Measurements from ENCODE around the gene PNPLA8. TPM values are rescaled to one million over a fixed set of nuclear protein-coding genes. Genes with fewer than 3 reads are reported as not detected.

PNPLA8 gene
- total RNA-seq, 1 donor from 2014 or later, result 18.0 TPM

DNA sequence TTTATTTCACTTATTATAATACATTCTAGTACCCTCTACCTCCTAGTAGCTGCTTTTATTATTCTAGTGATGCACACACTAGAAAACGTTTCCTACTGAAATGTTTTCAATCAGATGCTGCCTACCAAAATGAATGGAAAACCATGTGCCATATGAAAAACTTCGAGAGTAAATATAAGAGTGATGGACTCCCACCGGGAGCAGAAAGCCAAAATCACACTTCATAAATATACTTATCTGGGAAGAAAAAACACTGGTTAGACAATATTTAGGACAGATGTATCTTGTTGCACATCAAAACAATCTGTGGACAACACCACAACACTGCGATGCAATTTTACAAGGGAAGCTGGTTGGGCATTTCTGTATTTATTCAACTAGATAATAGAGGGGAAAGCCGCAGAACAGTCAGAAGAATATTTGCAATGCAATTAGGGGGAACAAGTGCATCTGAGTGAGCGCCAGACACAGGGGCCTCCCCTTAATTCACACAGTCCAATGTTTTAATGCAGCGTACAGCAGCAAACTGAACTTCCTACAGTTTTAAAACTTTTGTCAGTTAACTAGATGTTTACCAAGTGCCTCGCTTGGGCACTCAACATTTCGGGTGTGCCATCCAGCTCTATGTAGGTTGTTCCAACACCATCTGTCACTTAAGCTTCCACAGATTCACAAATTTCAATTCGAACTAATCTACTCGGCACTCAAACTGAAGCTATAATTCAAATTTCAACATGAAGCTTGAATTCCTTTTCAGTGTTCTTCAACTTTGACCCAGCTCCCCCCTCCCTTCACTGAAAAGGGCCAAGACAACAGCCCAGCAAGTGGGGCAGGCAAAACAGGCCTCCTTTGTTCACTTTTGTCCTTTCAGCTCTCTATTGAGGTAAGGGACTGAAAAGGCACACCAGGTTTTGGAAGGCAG is 77.1 kb downstream of the PNPLA8 start:
- Mint-ChIP-seq H3K4me3 (no peak overlapping the region), H3K36me3 (no peaks in the 10 kb centered on the region), H3K27ac (no peak overlapping the region), H3K9me3 (no peaks in the 10 kb centered on the region), H3K4me1 (no peaks in the 10 kb centered on the region), H3K27me3 (ENCODE audit: low read depth) (peaks cover 64% of the 10 kb centered on the region)
- no peak for DNase-seq (ENCODE audit: low spot score in 2 of 2, unreplicated experiment in 2 of 2)
- TF ChIP-seq, protein P1, sequence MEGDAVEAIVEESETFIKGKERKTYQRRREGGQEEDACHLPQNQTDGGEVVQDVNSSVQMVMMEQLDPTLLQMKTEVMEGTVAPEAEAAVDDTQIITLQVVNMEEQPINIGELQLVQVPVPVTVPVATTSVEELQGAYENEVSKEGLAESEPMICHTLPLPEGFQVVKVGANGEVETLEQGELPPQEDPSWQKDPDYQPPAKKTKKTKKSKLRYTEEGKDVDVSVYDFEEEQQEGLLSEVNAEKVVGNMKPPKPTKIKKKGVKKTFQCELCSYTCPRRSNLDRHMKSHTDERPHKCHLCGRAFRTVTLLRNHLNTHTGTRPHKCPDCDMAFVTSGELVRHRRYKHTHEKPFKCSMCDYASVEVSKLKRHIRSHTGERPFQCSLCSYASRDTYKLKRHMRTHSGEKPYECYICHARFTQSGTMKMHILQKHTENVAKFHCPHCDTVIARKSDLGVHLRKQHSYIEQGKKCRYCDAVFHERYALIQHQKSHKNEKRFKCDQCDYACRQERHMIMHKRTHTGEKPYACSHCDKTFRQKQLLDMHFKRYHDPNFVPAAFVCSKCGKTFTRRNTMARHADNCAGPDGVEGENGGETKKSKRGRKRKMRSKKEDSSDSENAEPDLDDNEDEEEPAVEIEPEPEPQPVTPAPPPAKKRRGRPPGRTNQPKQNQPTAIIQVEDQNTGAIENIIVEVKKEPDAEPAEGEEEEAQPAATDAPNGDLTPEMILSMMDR (IDR thresholded peaks at IDR 0.05; ENCODE audit: unreplicated experiment), result no peak

DNA sequence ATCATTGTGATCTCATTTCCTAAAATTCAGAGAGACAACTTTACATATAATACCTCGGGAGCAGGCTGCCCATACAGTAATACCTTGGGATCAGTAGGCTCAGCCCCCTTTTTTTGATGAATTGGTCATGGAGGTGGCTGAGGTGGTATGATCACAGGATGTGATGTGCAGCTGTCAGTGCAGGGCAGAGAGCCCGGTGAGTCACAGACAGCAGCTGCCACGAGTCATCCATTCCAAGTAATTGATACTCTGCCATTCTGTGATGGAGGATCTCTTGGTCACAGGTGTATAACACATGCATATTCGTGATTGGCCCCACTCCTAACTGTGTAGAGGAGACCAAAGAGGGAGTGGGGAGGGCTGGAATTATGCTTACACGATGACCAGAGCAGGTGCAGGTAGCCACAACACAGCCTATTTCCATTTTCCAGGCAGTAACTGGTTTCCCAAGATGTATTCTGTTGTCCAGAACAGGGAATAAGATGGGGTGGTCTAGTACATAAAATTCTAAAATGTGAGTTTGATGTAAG is 83.8 kb downstream of the PNPLA8 start:
- TF ChIP-seq, protein P1 (IDR thresholded peaks at IDR 0.05; ENCODE audit: unreplicated experiment), result no peak
- Mint-ChIP-seq H3K36me3 (no peaks in the 10 kb centered on the region), H3K4me1 (no peaks in the 10 kb centered on the region), H3K27ac (no peak overlapping the region), H3K4me3 (no peak overlapping the region), H3K9me3 (no peaks in the 10 kb centered on the region), H3K27me3 (ENCODE audit: low read depth) (peaks cover 16% of the 10 kb centered on the region)
- DNase-seq (ENCODE audit: low spot score in 2 of 2, unreplicated experiment in 2 of 2), result no peak

DNA sequence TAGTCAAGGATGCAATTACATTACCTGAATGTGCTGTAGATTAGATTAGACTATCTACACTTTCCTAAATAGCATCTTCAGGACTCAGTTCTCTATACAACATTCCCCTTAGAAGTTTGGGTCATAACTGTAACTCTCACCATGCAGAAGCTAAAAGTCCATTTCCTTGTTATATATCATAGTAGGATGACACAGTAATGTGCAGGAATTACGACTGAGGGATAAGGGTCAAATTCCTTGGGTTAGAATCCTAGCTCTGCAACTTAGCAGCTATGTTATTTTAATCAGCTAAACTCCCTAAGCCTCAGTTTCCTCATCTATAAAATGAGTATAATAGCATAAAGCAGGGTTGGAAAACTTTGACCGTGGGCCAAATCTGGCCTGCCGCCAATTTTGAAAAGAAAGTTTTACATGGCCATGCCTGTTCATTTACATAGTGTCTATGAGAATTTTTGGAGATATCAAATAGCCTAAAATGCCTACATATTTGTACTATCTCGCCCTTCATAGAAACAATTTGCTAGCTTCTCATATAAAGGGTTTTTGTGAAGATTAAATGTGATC is 84.5 kb downstream of the PNPLA8 start:
- no peak overlapping the region for H3K4me3 Mint-ChIP-seq
- H3K36me3 Mint-ChIP-seq, result no peaks in the 10 kb centered on the region
- H3K9me3 Mint-ChIP-seq, result peaks cover 4% of the 10 kb centered on the region
- H3K27me3 Mint-ChIP-seq (ENCODE audit: low read depth), result peaks cover 11% of the 10 kb centered on the region
- no peak for DNase-seq (ENCODE audit: low spot score in 2 of 2, unreplicated experiment in 2 of 2)
- no peak overlapping the region for H3K27ac Mint-ChIP-seq
- TF ChIP-seq, protein P1 (IDR thresholded peaks at IDR 0.05; ENCODE audit: unreplicated experiment), result no peak
- no peaks in the 10 kb centered on the region for H3K4me1 Mint-ChIP-seq

DNA sequence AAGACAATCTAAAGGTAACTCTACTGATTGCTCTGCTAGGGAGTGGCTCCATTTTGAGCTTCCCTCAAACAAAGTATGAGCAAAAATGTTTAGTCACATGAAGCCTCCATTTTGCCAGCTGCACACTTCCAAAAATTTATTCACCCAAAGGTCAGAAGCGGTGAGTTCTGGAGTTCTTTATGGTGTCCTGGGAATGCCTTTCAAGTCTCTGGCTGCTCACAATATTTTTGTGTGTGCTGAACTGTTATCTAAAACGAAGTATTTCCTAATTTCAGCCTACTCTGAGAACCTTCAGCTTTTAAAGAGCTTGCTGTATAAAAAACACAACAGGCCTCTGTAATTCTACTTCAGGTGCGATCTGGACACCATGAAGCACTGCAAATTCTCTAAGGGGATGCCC is 85.3 kb downstream of the PNPLA8 start:
- TF ChIP-seq, protein P1 (IDR thresholded peaks at IDR 0.05; ENCODE audit: unreplicated experiment), result no peak
- DNase-seq (ENCODE audit: low spot score in 2 of 2, unreplicated experiment in 2 of 2), result no peak
- peaks cover 3% of the 10 kb centered on the region for H3K27me3 Mint-ChIP-seq (ENCODE audit: low read depth)
- H3K4me3 Mint-ChIP-seq, result no peak overlapping the region
- peaks cover 5% of the 10 kb centered on the region for H3K9me3 Mint-ChIP-seq
- H3K4me1 Mint-ChIP-seq, result no peaks in the 10 kb centered on the region
- peaks cover under 1% of the 10 kb centered on the region for H3K36me3 Mint-ChIP-seq
- H3K27ac Mint-ChIP-seq, result no peak overlapping the region

DNA sequence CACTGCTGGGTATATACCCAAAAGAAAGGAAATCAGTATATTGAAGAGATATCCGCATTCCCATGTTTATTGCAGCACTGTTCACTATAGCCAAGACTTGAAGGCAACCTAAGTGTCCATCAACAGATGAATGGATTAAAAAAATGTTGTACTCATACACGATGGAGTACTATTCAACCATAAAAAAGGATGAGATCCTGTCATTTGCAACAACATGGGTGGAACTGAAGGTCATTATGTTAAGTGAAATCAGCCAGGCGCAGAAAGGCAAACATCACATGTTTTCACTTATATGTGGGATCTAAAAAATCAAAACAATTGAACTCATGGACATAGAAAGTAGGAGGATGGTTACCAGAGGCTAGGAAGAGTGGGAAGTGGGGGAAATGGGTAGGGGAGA is 89.0 kb downstream of the PNPLA8 start:
- H3K36me3 Mint-ChIP-seq, result peaks cover 6% of the 10 kb centered on the region
- DNase-seq (ENCODE audit: low spot score in 2 of 2, unreplicated experiment in 2 of 2), result no peak
- no peaks in the 10 kb centered on the region for H3K4me1 Mint-ChIP-seq
- no peak overlapping the region for H3K27ac Mint-ChIP-seq
- TF ChIP-seq, protein P1 (IDR thresholded peaks at IDR 0.05; ENCODE audit: unreplicated experiment), result no peak
- no peak overlapping the region for H3K4me3 Mint-ChIP-seq
- H3K27me3 Mint-ChIP-seq (ENCODE audit: low read depth), result no peaks in the 10 kb centered on the region
- H3K9me3 Mint-ChIP-seq, result peaks cover 12% of the 10 kb centered on the region
